HG03457 (cell line): ENCODE measurements around the gene PSG4.
"Not testable (repeated sequence)": the region's sequence is repeated elsewhere in the genome, so short reads cannot be mapped to it uniquely, and the experiment has no call there.

ENCODE experiments used
- ATAC-seq: cut with Tn5 transposase; IDR thresholded peaks from one replicate; pipeline ENCODE4 v1.9.1; 2021; ENCODE audit warnings: moderate number of reproducible peaks; ENCODE audit not compliant: unreplicated experiment

Gene PSG4

DNA sequence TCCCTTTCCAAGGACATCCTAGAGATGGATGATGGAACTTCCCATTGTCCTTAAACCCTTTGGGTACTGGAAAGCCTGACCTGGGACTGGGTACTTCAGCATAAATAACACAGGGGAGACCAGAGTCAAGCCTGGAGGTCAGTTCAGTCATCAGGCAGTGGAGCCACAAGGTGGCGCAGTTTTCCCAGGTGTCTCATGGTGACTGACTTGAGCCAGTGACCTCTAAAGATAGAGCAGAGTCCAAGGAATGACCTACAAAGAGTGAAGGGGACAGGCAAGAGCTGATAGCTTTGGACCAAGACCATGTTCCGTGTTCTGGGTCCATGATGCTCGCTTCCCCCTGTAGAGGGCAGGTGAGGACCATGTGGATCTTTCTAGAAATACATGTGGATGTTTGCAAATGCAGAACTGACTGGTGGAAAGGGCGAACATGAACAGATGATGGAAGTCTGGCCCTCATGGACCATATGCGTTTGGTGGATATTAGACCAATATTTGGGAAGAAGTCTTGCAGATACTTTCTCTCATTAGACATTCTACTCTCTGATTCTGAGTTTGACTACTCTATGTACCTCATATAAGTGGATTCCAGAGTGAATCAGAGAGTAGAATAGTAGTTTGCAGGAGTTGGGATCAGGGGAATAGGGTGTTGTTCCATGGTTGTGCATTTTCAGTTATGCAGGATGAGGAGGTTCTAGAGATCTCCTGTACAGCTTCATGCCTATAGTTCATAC lies 6.6 kb downstream of the PSG4 start:
- ATAC-seq: not testable (repeated sequence)

DNA sequence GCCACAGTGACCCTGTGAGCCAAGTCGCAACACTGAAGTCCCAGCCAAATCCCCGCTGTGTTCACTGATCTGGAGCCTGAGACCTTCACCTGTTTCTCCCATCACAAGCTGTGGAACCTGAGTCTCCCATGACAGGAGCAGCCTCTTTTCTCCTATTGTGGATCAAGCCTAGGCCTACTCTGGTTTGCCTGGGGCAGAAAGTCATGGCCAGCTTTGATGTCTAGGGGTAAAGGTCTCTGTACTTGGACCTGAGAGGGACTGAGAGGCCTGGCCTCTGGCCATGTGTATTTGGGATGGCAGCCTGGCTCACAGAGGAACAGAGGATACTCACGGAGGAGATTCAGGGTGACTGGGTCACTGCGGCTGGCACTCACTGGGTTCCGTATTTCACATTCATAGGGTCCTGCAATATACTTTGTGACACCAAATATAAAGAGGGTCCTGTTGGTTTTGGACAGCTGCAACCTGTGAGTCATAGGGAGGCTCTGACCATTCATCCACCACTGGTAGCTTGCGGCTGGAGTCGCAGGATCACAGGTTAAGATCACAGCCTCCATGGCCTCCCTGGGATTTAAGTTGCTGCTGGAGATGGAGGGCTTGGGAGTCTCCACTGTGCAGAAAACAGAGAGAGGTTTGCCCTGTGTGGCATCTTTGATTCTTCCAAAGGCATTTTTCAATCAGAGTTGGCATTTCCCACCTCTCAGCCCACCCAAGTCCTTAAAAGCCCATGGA lies 7.6 kb downstream of the PSG4 start:
- not testable (repeated sequence) for ATAC-seq

DNA sequence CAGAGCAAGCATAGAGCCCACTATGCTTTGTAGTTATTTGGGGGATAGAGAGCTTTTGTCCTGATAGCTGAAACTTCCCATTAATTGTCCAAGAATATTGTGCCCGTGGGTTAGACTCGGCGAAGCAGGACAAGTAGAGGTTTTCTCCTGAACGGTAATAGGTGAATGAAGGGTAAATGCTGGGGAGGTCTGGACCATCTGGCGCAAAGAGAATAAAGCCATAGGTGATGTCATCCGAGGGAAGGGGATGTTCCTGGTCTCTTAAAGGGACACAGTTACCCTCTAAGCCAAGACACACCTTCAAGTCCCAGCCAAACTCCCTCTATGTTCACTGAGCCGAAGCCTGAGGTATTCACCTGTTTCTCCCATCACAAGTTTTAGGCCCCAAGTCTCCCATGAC lies 11.0 kb downstream of the PSG4 start:
- not testable (repeated sequence) for ATAC-seq

DNA sequence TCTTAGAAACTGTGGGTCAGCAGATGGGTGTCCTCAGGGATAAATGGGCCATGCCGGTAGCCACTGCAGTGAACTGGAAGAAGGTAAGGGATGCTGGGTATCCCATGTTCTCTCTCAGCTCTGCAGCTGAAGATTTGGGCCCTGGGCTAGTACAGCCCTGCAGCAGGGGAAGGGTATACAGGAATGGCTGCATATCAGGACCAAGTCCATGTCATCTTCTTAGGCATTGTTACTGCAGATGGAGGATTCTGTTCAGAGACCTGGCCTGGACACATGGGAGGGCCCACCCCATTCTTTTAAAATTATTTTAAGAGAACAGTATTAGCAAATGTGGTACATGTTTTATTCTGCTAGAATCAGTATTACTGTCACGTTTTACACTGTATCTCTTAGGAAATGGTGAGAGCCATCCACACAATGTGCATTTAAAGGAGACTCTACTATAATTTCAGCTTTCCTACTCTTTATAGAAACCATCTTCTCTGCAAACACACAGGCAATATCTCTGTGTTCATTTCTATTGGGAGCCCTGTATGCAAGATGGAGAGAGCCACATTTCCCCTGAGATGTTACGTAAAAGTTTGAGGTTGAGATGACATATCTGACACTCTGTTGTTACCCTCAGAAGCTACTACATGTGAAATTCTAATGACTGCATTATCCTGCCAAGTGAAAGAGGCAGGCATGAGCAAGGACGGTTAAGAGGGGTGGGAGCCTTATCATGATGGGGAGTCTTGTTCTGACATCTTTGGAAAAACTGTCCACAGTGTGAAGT lies 12.9 kb downstream of the PSG4 start:
- not testable (repeated sequence) for ATAC-seq

DNA sequence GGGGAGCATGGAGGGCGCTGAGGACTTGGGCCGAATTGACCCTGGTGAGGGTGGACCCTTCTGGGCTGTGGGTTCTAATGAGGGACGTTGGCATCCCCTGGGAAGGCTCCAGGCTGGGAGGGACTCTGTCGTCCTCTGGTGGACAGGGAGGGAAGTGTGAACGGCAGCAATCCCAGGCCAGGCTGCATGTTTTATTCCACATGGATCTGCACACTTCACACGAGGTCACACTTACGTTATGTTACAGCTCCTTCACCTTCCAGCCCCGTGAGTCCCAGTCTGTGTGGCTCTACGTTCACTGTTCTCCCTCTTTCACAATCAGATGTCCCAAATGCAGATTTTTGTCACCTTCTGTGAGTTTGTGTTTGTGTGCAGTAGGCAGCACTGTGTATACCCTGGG lies 17.3 kb downstream of the PSG4 start:
- ATAC-seq: not testable (repeated sequence)

DNA sequence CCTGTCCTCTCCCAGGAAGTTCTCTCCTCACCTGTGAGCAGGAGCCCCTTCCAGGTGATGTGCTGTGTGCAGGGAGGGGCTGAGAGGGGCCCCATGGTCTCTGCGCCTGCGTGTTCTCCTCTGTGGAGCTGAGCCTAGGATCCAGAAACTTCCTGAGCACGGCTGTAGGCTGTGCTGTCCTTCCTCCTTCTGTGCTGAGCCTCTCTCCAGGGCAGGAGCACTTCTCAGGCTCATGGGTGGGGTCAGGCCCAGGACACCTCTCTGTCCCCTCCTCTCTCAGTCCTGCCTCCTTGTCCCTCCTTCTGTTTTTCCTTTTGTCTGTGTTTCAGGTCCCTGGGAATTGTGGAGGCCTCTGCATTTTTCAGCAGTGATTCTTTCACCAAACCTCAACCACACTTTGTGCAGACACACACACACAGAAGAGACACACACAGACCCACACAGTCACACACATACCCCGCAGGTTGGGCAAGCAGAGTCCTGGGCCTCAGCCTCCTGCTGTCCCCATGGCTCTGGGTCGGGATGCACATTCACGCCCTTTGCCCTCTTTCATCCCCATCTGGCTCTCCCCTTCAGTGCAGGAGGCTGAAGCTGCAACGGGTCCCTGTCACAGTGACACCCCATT lies 19.0 kb downstream of the PSG4 start, which contains the start of gene PSG5:
PSG5 (minus strand) TSS at position 226 of the 625 bp plus-strand sequence; CDS start at position 95, 131 bp downstream.
- ATAC-seq: not testable (repeated sequence)

DNA sequence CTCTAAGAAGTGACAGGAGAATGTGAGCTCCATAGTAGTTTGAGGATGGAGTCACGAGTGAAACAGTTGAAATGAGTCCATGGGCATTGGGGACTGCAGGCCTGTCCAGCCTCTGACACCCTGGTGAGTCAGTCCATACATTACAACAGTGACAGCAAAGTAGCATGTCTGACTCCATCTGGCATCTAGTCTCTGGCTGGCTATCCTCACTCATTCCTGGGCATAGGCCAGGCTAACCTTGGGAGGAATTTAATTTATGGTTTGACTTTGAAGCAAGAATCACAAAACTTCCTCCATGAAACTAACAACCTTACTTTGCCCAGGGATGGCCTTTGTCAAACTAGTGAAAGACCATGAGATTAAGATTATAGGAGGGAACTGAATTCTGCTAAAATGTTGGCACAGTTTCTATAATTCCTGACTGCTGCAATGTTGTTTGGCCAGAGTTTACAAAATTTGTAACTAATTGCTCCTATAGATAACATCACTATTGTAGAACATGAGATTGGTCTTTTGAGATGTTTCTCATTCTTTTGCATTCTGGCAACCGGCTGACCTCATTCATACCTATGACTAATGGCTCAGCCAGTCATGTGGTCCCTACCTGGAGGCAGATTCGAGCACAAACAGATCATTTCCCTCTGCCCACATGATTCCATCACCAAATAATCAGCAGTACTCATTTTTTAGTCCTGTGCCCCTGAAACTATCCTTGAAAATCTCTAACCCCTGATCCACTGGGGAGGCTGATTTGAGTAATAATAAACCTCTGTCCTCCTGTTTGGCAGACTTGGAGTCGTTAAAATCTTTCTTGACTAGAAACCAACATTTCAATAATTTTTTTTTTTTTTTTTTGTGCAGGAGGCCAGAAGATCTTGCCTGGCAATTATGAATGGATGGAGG lies 23.3 kb downstream of the PSG4 start:
- ATAC-seq: not testable (repeated sequence)

DNA sequence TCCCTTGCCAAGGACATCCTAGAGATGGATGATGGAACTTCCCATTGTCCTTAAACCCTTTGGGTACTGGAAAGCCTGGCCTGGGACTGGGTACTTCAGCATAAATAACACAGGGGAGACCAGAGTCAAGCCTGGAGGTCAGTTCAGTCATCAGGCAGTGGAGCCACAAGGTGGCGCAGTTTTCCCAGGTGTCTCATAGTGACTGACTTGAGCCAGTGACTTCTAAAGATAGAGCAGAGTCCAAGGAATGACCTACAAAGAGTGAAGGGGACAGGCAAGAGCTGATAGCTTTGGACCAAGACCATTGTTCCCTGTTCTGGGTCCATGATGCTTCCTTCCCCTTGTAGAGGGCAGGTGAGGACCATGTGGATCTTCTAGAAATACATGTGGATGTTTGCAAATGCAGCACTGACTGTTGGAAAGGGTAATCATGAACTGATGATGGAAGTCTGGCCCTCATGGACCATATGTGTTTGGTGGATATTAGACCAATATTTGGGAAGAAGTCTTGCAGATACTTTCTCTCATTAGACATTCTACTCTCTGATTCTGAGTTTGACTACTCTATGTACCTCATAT lies 25.8 kb downstream of the PSG4 start:
- not testable (repeated sequence) for ATAC-seq

DNA sequence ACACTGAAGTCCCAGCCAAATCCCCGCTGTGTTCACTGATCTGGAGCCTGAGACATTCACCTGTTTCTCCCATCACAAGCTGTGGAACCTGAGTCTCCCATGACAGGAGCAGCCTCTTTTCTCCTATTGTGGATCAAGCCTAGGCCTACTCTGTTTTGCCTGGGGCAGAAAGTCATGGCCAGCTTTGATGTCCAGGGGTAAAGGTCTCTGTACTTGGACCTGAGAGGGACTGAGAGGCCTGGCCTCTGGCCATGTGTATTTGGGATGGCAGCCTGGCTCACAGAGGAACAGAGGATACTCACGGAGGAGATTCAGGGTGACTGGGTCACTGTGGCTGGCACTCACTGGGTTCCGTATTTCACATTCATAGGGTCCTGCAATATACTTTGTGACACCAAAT lies 26.9 kb downstream of the PSG4 start:
- not testable (repeated sequence) for ATAC-seq

DNA sequence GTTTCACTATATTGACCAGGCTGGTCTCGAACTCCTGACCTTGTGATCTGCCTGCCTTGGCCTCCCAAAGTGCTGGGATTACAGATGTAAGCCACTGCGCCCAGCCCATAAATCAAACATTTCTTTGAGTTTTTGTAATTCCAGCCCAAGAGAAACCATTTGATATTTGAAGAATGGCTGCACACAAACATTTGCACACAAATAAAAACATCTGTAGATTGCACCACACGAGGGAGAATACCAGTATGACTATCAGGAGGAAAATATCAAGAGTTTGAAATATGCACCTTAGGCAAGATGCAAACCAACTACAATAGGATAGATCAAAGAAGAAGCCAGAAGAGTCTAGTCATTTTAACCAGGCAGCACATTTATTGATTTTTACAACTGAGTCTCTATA lies 39.5 kb downstream of the PSG4 start:
- not testable (repeated sequence) for ATAC-seq

DNA sequence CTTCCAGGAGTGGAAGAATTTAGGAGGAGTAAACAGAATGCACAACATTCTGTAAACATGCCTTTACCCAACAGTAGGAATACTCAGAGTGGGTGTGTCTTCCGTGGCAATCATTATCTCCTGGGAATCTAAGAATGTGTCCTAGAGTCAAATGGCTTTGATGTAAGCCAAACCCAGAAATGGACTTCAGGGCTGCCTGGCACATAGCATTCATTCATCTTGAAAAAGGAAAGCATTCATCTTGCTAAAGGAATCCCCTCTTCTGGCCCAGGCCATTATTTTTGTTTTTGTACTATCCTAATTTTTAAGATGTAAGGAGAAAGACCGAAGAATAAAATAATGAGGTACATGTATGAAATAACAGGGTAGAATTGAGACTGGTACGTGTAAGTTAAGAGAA lies 42.3 kb downstream of the PSG4 start:
- not testable (repeated sequence) for ATAC-seq

DNA sequence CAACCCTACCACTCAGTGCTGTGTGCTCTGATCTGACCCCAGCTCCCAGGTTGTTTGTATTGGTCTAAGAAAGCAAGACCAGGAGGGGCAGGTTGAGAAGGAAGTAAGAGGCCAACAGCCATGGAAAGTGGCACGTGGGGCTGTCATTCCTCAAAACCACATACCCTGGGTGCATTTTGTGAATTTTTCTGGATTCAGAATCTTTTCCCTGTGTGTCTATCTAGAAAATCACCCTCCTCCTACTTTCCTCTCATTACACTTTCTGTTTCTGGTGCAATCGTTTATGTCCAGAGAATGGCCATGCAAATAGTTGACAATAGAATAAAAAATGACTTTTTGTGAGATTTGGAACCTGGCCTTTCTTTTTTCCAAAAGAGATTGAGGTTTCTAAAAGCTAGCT lies 43.2 kb downstream of the PSG4 start:
- ATAC-seq: not testable (repeated sequence)

DNA sequence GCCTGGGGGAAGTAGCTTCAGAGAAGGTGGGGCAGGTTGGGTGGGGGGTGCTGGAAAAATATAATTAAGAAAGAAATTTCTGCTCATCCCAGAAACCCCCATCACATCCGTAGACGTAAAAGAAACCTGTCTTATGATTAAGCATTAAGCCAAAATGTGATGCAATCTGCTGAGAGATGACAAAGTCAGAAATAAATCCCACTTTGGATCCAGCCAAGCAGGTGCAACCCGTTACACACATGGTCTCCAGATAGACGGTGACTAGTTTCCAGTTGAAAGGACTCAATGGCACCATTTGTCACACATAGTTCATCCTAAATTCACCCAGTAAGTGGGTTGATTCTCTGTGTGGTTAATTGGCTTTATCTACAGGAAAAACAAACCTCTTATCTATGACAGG lies 53.2 kb downstream of the PSG4 start:
- ATAC-seq: no peak

DNA sequence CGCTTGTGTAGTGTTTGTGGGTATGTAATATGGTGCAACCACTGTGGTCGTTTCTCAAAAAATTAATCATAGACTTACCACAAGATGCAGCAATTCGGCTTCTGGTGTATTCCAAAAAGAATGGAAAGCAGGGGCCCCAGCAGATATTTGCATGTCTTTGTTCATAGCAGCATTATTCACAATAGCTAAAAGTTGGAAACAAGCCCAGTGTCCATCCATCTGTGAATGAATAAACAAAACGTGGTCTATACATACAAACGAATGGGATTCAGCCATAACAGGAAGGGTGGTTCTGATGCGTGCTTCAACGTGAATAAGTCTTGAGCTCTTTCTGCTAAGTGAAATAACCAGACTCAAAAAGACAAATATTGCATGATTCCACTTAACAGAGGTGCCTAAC lies 55.6 kb downstream of the PSG4 start:
- ATAC-seq: not testable (repeated sequence)

DNA sequence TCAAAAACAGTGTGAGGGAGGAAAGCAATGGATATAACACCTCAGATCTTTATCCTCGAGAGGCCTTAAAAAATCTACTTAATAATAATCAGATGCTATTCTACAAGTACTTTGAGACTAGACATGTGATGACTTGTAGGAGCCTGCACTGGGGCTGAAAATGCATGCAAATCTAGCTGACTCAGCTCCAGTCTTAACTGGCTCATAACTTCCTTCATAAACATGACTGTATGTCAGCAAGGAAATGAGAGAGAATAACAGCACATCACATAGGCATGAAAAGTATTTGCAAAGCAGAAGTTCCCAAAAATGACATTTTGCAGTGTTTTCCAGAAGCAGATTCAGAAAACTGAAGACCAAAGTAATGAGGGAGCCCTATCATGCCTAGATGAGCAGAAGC lies 57.2 kb downstream of the PSG4 start:
- ATAC-seq: no peak
